Adrenal gland (tissue), 12 donors: ENCODE data around the gene KRTAP2-4. TPM values are rescaled to one million over a fixed set of nuclear protein-coding genes. Genes with fewer than 3 reads are reported as not detected.
"Not testable (repeated sequence)": the region's sequence is repeated elsewhere in the genome, so short reads cannot be mapped to it uniquely, and the experiment has no call there.

Experiments used
- DNase-seq, 7 donors: peaks; one replicate each; pipeline ENCODE4 v3.0.0-alpha.2; 2019 to 2020
- H3K27ac ChIP-seq, 5 donors: fragments of 200-600 bp; sonication (generic) in 4 of 5; 1 replicate in 3 of 5; 2 replicates in 2 of 5; pipeline versions ENCODE4 v1.5.1 to v1.8.0; 2016 to 2020; ENCODE audit warnings: mild to moderate bottlenecking in 1 of 5
- H3K27me3 ChIP-seq: fragments of 200-600 bp; 2 replicates; pipeline ENCODE4 v1.8.0; 2021
- H3K36me3 ChIP-seq, 2 donors: fragments of 200-600 bp; replicated peaks in 1 of 2; 1 replicate in 1 of 2; 2 replicates in 1 of 2; pipeline versions ENCODE4 v1.5.1 to v1.8.0; 2018 to 2022
- H3K4me1 ChIP-seq, 2 donors: fragments of 200-600 bp; replicated peaks in 1 of 2; 1 replicate in 1 of 2; 2 replicates in 1 of 2; pipeline versions ENCODE4 v1.5.1 to v1.8.0; 2018 to 2021
- H3K4me3 ChIP-seq, 4 donors: fragments of 200-600 bp; sonication (generic) in 3 of 4; one replicate each; pipeline ENCODE4 v1.5.1; 2016 to 2018
- H3K9me3 ChIP-seq, 3 donors: fragments of 200-600 bp; sonication (generic) in 1 of 3; replicated peaks in 1 of 3; 1 replicate in 2 of 3; 2 replicates in 1 of 3; pipeline versions ENCODE4 v1.5.1 to v1.8.0; 2016 to 2021
- POLR2A ChIP-seq, 2 donors: fragments of 450-650 bp; IDR thresholded peaks; one replicate each; pipeline ENCODE4 v1.6.1; 2017; ENCODE audit warnings: antibody characterized with exemption in 2 of 2, mild to moderate bottlenecking in 2 of 2, moderate library complexity in 1 of 2
- WGBS, 4 donors: extraction: QIAGEN DNeasy Blood & Tissue Kit in 2 of 4; methylation state at CpG; one replicate each; pipeline versions ENCODE4 v1.1.5 to v1.1.7; 2013 to 2017; 5-methylcytosine and 5-hydroxymethylcytosine counted together
- intact Hi-C, 2 donors: fragments of 100-400 bp; cut with DNase I; formaldehyde crosslinking; loops; one replicate each; pipeline versions ENCODE4 v1.14.1 to v1.15.0; 2022 to 2023
- polyA plus RNA-seq, 3 donors: library from polyadenylated mRNA; stranded (reverse); fragments of 200-250 nt in 2 of 3; fragments of 350-450 nt in 1 of 3; fragmentation: Illumina TruSeq in 1 of 3; extraction: RNeasy Lipid Tissue Mini Kit (QIAGEN cat#74804) in 1 of 3; gene quantifications; one replicate each; pipeline ENCODE4 v1.2.3, GENCODE V29; 2013 to 2014
- total RNA-seq, 9 donors: library from RNA; depleted of rRNA in 4 of 9; stranded (reverse); fragments of >200 nt in 4 of 9; fragments of 120-200 nt in 1 of 9; fragmentation: NEBNext Ultra II Directional in 1 of 9; extraction: Animal tissue kit (Norgen Biotek cat#: 25700) in 1 of 9; gene quantifications; one replicate each; pipeline versions ENCODE4 v1.1.0 to v1.2.4, GENCODE V29; 2013 to 2023
- TF ChIP-seq, protein P1 (sequence below), 6 experiments: fragments of 450-650 bp in 4 of 6; fragments of 200-600 bp in 2 of 6; sonication (generic) in 1 of 6; IDR thresholded peaks; 1 replicate in 5 of 6; 2 replicates in 1 of 6; pipeline versions ENCODE4 v1.5.1 to v1.8.0; 2016 to 2021; ENCODE audit warnings: antibody characterized with exemption in 6 of 6, mild to moderate bottlenecking in 2 of 6, moderate library complexity in 1 of 6
- donor health status: healthy with polysubstance abuse.
- donor health status: Bipolar disorder and iron deficiency.
- donor health status: DM: yes; HTN: yes; CAD: no.
- donor health status: DM: no; HTN: no; CAD: no.
- donor health status: DM: no; HTN: no; CAD: no.
- donor health status: DM: yes; HTN: yes; CAD: no.

The KRTAP2-4 gene
- total and polyA plus RNA-seq, 12 donors, result not detected

- no peak for DNase-seq
- no peaks in the 10 kb centered on the region for H3K27me3 ChIP-seq
- 29 to 36% (median 33%) methylated on average over 2 of the region's 2 CpGs for WGBS, 4 donors
- intact Hi-C loops, result no loop called here
- no peaks in the 10 kb centered on the region for H3K36me3 ChIP-seq
- H3K4me3 ChIP-seq, result no peak overlapping the region
- TF ChIP-seq POLR2A (IDR thresholded peaks at IDR 0.05), result no peak
- TF ChIP-seq, protein P1, sequence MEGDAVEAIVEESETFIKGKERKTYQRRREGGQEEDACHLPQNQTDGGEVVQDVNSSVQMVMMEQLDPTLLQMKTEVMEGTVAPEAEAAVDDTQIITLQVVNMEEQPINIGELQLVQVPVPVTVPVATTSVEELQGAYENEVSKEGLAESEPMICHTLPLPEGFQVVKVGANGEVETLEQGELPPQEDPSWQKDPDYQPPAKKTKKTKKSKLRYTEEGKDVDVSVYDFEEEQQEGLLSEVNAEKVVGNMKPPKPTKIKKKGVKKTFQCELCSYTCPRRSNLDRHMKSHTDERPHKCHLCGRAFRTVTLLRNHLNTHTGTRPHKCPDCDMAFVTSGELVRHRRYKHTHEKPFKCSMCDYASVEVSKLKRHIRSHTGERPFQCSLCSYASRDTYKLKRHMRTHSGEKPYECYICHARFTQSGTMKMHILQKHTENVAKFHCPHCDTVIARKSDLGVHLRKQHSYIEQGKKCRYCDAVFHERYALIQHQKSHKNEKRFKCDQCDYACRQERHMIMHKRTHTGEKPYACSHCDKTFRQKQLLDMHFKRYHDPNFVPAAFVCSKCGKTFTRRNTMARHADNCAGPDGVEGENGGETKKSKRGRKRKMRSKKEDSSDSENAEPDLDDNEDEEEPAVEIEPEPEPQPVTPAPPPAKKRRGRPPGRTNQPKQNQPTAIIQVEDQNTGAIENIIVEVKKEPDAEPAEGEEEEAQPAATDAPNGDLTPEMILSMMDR (IDR thresholded peaks at IDR 0.05), result no peak
- no peaks in the 10 kb centered on the region for H3K9me3 ChIP-seq
- no peaks in the 10 kb centered on the region for H3K4me1 ChIP-seq
- H3K27ac ChIP-seq, result no peak overlapping the region
These were observed 16.6 kb downstream of the KRTAP2-4 start for GRCh38 chr17:41049110-41049509.

DNA sequence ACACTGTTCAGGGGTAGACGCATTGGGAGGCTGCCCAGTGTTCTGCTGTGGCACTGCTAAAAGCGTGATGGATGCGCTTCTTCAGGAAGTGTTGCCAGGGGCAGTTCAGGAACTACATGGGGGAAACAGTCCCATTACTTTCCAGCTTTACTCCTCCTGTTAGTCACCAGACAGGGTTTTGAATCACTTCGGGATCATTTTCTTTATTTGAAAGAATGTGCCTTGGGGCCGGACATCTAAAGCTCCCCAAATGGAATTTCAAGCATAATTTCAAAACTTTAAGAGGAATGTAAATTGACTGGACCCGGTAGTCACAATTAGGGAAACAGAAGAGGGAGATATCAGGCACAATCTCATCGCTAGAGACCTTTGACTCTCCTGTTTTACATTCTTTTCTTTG is 17.2 kb downstream of the KRTAP2-4 start:
- WGBS, 4 donors, result 70 to 81% (median 77%) methylated on average over 7 of the region's 7 CpGs
- no peak for DNase-seq
- Histone ChIP-seq H3K9me3 (no peaks in the 10 kb centered on the region), H3K4me1 (no peaks in the 10 kb centered on the region), H3K27ac (no peak overlapping the region), H3K27me3 (no peaks in the 10 kb centered on the region), H3K4me3 (no peak overlapping the region), H3K36me3 (no peaks in the 10 kb centered on the region)
- intact Hi-C loops, result no loop called here
- TF ChIP-seq, protein P1 (IDR thresholded peaks at IDR 0.05), result no peak
- TF ChIP-seq POLR2A (IDR thresholded peaks at IDR 0.05), result no peak

GRCh38 chr17:41046735-41047465 is 18.8 kb downstream of the KRTAP2-4 start, which contains the start of gene KRTAP2-1:
Gene KRTAP2-1 (minus strand): TSS chr17:41047316. CDS start chr17:41047267, 49 bp downstream.
- H3K4me3 ChIP-seq, intact Hi-C loops, H3K9me3 ChIP-seq, H3K27me3 ChIP-seq, H3K27ac ChIP-seq, H3K36me3 ChIP-seq, H3K4me1 ChIP-seq, DNase-seq: not testable (repeated sequence)
- 56 to 68% (median 59%) methylated on average over 5 to 10 of the region's 33 CpGs for WGBS, 4 donors

- Histone ChIP-seq H3K4me3 (no peak overlapping the region), H3K27me3 (no peaks in the 10 kb centered on the region), H3K36me3 (no peaks in the 10 kb centered on the region), H3K9me3 (no peaks in the 10 kb centered on the region), H3K4me1 (no peaks in the 10 kb centered on the region), H3K27ac (no peak overlapping the region)
- DNase-seq, result no peak
- TF ChIP-seq POLR2A (IDR thresholded peaks at IDR 0.05), result no peak
- TF ChIP-seq, protein P1 (IDR thresholded peaks at IDR 0.05), result no peak
- intact Hi-C loops, result no loop called here
- WGBS, 4 donors, result 93 to 100% (median 97%) methylated on average over 1 of the region's 1 CpG
These were observed 22.7 kb downstream of the KRTAP2-4 start for GRCh38 chr17:41042953-41043352.

DNA sequence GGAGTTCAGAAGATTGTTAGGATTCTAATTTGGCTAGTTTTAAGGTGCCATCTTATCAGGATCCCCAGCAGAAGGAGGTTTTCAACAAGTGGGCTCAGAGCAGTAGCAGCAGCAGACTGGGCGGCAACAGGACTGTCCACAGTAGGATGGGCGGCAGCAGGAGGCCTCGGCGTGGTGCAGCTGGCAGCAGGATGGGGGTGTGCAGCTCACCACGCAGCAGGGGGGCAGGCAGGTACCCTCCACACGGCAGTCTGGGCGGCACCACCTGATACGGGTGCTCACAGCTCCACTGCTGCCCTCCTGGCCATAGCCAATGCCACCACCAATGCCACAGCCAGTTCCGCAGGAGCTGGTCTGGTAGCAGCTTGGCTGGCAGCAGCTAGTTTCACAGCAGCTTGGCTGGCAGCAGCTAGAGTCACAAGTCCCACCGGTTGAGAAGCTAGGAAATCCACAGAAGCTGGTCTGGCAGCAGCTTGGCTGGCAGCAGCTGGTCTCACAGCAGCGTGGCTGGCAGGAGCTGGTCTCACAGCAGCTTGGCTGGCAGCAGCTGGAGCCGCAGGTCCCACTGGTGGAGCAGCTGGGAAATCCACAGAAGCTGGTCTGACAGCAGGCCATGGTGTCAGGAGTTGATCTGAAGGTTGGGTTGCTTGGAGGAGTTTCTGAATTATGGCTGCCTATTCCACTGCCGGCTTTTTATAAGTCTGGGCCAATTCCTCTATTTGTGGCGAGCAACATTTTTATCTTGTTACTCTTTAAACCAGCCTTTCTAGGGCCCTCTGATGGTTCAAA is 24.7 kb downstream of the KRTAP2-4 start, which contains the start of gene KRTAP1-1:
Gene KRTAP1-1, minus strand, starts transcription at position 668 of the 789 bp plus-strand sequence. Its CDS starts 53 bp downstream, at position 615.
- H3K4me3 ChIP-seq, H3K36me3 ChIP-seq, H3K9me3 ChIP-seq, intact Hi-C loops, H3K27ac ChIP-seq, H3K27me3 ChIP-seq, H3K4me1 ChIP-seq: not testable (repeated sequence)
- peak in 1 of 7 donors; percentile 54 for DNase-seq
- WGBS, 4 donors, result 73 to 82% (median 80%) methylated on average over 8 to 13 of the region's 14 CpGs
